ENCODE data around the gene REXO2.

Gene REXO2

DNA sequence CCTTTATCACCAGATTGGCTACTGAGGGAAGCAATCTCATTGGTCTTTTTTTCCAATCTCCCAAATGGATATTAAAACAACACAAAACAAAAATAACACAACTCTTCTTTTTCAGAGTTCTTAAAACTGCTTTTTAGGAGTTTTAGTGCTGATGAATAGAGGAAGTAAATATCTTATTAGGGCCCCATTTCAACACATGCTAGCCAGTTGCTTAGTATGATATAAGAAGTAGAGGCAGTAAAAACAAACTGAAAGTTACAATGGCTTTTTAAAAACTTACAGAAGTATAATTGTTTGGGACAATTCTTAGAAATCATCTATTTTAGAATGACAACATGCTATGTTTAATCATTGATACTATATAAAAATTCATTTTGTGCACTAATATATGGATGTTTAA lies 42.4 kb upstream of the REXO2 start:
- H2AFZ ChIP-seq (ENCODE audit: low read length) = no peak overlapping the region
- TF ChIP-seq EZH2 (optimal IDR thresholded peaks at IDR 0.05; ENCODE audit: low read depth, low read length) (no peak), EZH2phosphoT487 (IDR thresholded peaks at IDR 0.05; ENCODE audit: low read length) (no peak)
- TF ChIP-seq, protein P1, sequence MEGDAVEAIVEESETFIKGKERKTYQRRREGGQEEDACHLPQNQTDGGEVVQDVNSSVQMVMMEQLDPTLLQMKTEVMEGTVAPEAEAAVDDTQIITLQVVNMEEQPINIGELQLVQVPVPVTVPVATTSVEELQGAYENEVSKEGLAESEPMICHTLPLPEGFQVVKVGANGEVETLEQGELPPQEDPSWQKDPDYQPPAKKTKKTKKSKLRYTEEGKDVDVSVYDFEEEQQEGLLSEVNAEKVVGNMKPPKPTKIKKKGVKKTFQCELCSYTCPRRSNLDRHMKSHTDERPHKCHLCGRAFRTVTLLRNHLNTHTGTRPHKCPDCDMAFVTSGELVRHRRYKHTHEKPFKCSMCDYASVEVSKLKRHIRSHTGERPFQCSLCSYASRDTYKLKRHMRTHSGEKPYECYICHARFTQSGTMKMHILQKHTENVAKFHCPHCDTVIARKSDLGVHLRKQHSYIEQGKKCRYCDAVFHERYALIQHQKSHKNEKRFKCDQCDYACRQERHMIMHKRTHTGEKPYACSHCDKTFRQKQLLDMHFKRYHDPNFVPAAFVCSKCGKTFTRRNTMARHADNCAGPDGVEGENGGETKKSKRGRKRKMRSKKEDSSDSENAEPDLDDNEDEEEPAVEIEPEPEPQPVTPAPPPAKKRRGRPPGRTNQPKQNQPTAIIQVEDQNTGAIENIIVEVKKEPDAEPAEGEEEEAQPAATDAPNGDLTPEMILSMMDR (IDR thresholded peaks at IDR 0.05; ENCODE audit: low read length) = no peak
- no peak overlapping the region for H3K9ac ChIP-seq (ENCODE audit: low read length)
- H3K27ac ChIP-seq (ENCODE audit: low read length) = no peak overlapping the region
- H3K36me3 ChIP-seq (replicated peaks; ENCODE audit: insufficient read depth, low read length) = no peaks in the 10 kb centered on the region
- peaks cover 6% of the 10 kb centered on the region; the same call in 1 of the 2 replicates for H3K4me1 ChIP-seq (ENCODE audit: low read length)
- H3K79me2 ChIP-seq (ENCODE audit: low read length) = peaks cover 25% of the 10 kb centered on the region
- H4K20me1 ChIP-seq (ENCODE audit: insufficient read depth, low read length) = no peaks in the 10 kb centered on the region
- no peak overlapping the region for H3K4me2 ChIP-seq (ENCODE audit: low read depth, low read length)
- H3K9me3 ChIP-seq (replicated peaks; ENCODE audit: insufficient read depth, low read length) = no peaks in the 10 kb centered on the region
- no peaks in the 10 kb centered on the region for H3K9me2 ChIP-seq (replicated peaks; ENCODE audit: insufficient read depth, low read length)
- no peak overlapping the region for H3K4me3 ChIP-seq (ENCODE audit: low read length)
- H3F3A ChIP-seq (ENCODE audit: insufficient read depth, low read length) = peaks cover 12% of the 10 kb centered on the region
- no peak for DNase-seq
- no peaks in the 10 kb centered on the region for H3K27me3 ChIP-seq (replicated peaks; ENCODE audit: insufficient read depth, low read length)

DNA sequence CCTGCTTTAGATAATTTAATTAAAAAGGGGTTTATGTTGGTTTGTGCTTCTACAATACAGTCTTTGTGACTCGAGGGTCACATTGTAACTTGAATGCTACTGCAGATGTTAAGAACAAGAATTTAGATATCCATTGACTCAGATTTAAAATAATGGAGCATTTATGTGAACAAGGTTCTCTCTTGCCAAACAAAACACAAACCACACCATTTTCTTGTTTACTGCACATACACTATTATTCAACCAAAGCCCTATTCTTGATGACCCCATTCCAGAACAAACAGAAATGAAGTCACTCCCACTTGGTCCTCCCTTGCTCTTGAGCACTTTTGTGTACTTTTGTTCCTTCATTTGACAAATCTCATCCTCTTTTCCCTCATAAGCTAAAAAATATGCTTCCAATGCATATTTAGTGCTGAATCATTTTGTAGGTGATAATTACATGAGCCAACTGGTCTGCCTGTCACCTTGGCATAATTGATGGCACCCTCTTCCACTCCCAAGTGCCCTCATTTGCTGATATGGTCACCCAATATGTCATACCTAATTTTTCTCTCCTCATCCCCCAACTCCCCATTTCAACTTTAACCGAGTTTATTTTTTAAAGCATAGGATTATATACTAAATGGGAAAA lies 41.8 kb upstream of the REXO2 start:
- H3K9me2 ChIP-seq (replicated peaks; ENCODE audit: insufficient read depth, low read length) = no peaks in the 10 kb centered on the region
- TF ChIP-seq EZH2phosphoT487 (IDR thresholded peaks at IDR 0.05; ENCODE audit: low read length) = no peak
- TF ChIP-seq EZH2 (optimal IDR thresholded peaks at IDR 0.05; ENCODE audit: low read depth, low read length) = no peak
- TF ChIP-seq, protein P1 (IDR thresholded peaks at IDR 0.05; ENCODE audit: low read length) = no peak
- H3K9ac ChIP-seq (ENCODE audit: low read length) = no peak overlapping the region
- no peak overlapping the region for H3K27ac ChIP-seq (ENCODE audit: low read length)
- H3K4me3 ChIP-seq (ENCODE audit: low read length) = no peak overlapping the region
- H3K36me3 ChIP-seq (replicated peaks; ENCODE audit: insufficient read depth, low read length) = no peaks in the 10 kb centered on the region
- H2AFZ ChIP-seq (ENCODE audit: low read length) = no peak overlapping the region
- DNase-seq = no peak
- H3K4me1 ChIP-seq (ENCODE audit: low read length) = peaks cover 6% of the 10 kb centered on the region; the same call in 1 of the 2 replicates
- H3K27me3 ChIP-seq (replicated peaks; ENCODE audit: insufficient read depth, low read length) = no peaks in the 10 kb centered on the region
- H3K4me2 ChIP-seq (ENCODE audit: low read depth, low read length) = no peak overlapping the region
- H4K20me1 ChIP-seq (ENCODE audit: insufficient read depth, low read length) = no peaks in the 10 kb centered on the region
- H3F3A ChIP-seq (ENCODE audit: insufficient read depth, low read length) = peaks cover 12% of the 10 kb centered on the region
- H3K79me2 ChIP-seq (ENCODE audit: low read length) = peaks cover 30% of the 10 kb centered on the region
- no peaks in the 10 kb centered on the region for H3K9me3 ChIP-seq (replicated peaks; ENCODE audit: insufficient read depth, low read length)

DNA sequence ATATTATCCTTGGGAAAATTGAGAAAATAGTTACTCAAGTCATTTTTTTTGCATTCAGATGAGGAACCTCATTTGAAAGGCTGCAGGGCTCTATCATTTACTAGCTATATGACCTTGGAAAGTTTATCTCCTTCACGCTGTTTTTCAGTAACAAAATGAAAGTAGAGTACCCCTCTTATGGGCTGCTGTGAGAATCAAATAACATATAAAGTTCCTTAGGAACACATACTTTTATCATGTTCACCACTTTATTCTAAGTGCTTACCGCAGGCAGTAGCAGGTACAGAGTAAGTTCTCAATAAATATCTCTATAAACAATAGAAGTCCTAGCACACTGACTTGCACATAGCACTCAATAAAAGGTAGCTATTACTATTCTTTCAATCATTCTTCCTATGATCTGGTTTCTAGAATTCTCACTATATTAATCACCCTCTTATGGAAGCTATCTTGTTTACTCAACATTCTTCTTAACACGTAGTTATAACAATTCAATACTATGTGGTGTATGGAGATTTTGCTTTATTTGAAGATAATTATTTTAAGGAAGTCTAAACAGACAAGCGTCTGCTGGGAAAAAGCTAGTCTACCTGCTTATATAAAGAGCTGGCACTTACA lies 40.9 kb upstream of the REXO2 start:
- Histone ChIP-seq H3K4me3 (ENCODE audit: low read length) (no peak overlapping the region), H4K20me1 (ENCODE audit: insufficient read depth, low read length) (no peaks in the 10 kb centered on the region), H3K9ac (ENCODE audit: low read length) (no peak overlapping the region), H3K79me2 (ENCODE audit: low read length) (peaks cover 40% of the 10 kb centered on the region), H3K27ac (ENCODE audit: low read length) (no peak overlapping the region), H3K36me3 (replicated peaks; ENCODE audit: insufficient read depth, low read length) (0 out of 2 replicates have a peak, but pooled peaks cover 3% of the 10 kb centered on the region), H3K4me1 (ENCODE audit: low read length) (peaks cover 9% of the 10 kb centered on the region; the same call in 1 of the 2 replicates), H3K4me2 (ENCODE audit: low read depth, low read length) (no peak overlapping the region; the same call in 1 of the 2 replicates), H2AFZ (ENCODE audit: low read length) (no peak overlapping the region), H3K27me3 (replicated peaks; ENCODE audit: insufficient read depth, low read length) (no peaks in the 10 kb centered on the region), H3K9me2 (replicated peaks; ENCODE audit: insufficient read depth, low read length) (no peaks in the 10 kb centered on the region), H3K9me3 (replicated peaks; ENCODE audit: insufficient read depth, low read length) (no peaks in the 10 kb centered on the region), H3F3A (ENCODE audit: insufficient read depth, low read length) (peaks cover 12% of the 10 kb centered on the region)
- no peak for TF ChIP-seq EZH2 (optimal IDR thresholded peaks at IDR 0.05; ENCODE audit: low read depth, low read length)
- TF ChIP-seq, protein P1 (IDR thresholded peaks at IDR 0.05; ENCODE audit: low read length) = no peak
- TF ChIP-seq EZH2phosphoT487 (IDR thresholded peaks at IDR 0.05; ENCODE audit: low read length) = no peak
- DNase-seq = no peak

All from MM.1S (cell line).